Large intestine (tissue), 3 donors: ENCODE data around the gene INO80B. TPM values are rescaled to one million over a fixed set of nuclear protein-coding genes. Genes with fewer than 3 reads are reported as not detected.

Source experiments
- DNase-seq, 2 donors: peaks; one replicate each; pipeline versions ENCODE4 v3.0.0 to v3.0.0-alpha.2; 2013
- H3K27ac ChIP-seq: one replicate; pipeline ENCODE4 v1.5.1; 2013; ENCODE audit warnings: low read length
- H3K27me3 ChIP-seq: 2 replicates; pipeline ENCODE4 v1.6.1; 2013; ENCODE audit warnings: low read length; ENCODE audit not compliant: control insufficient read depth, insufficient read depth
- H3K36me3 ChIP-seq: 2 replicates; pipeline ENCODE4 v1.6.1; 2013; ENCODE audit warnings: low read length; ENCODE audit not compliant: control insufficient read depth, insufficient read depth
- H3K4me1 ChIP-seq: one replicate; pipeline ENCODE4 v1.6.1; 2013; ENCODE audit warnings: low read length; ENCODE audit not compliant: control insufficient read depth, insufficient read depth
- H3K4me3 ChIP-seq: one replicate; pipeline ENCODE4 v1.5.1; 2013; ENCODE audit warnings: low read length
- H3K9me3 ChIP-seq: one replicate; pipeline ENCODE4 v1.6.1; 2013; ENCODE audit warnings: mild to moderate bottlenecking, low read depth, low read length, moderate library complexity; ENCODE audit not compliant: control insufficient read depth
- WGBS: methylation state at CpG from one replicate; pipeline ENCODE4 v1.1.5; 2013; ENCODE audit warnings: low lambda C conversion rate; ENCODE audit not compliant: insufficient coverage; 5-methylcytosine and 5-hydroxymethylcytosine counted together
- polyA plus RNA-seq: library from polyadenylated mRNA; unstranded; fragments of 120-200 nt; gene quantifications from one replicate; pipeline ENCODE4 v1.2.1, GENCODE V29; 2013

Gene INO80B
- polyA plus RNA-seq, 1 donor: 34.7 TPM

GRCh38 chr2:74502147-74502719 is 47.3 kb downstream of the INO80B start:
- Histone ChIP-seq H3K9me3 (peaks cover 9% of the 10 kb centered on the region), H3K4me3 (peak overlapping the region; percentile 74), H3K36me3 (peaks cover 16% of the 10 kb centered on the region), H3K4me1 (peaks cover 40% of the 10 kb centered on the region), H3K27ac (peak overlapping the region; percentile 97), H3K27me3 (peaks cover 53% of the 10 kb centered on the region)
- DNase-seq: peak; percentile 74 to 89
- no CpG with 5 or more reads among the region's 32 CpGs for WGBS

GRCh38 chr2:74502720-74503505 is 48.0 kb downstream of the INO80B start:
- Histone ChIP-seq H3K27ac (peak overlapping the region; percentile 97), H3K4me3 (peak overlapping the region; percentile 74), H3K4me1 (peaks cover 35% of the 10 kb centered on the region), H3K27me3 (peaks cover 46% of the 10 kb centered on the region), H3K9me3 (peaks cover 7% of the 10 kb centered on the region), H3K36me3 (peaks cover 16% of the 10 kb centered on the region)
- no CpG with 5 or more reads among the region's 67 CpGs for WGBS
- DNase-seq: peak; percentile 88 to 93

- Histone ChIP-seq H3K9me3 (peaks cover 6% of the 10 kb centered on the region), H3K27ac (peak overlapping the region; percentile 97), H3K4me1 (peaks cover 33% of the 10 kb centered on the region), H3K36me3 (peaks cover 16% of the 10 kb centered on the region), H3K4me3 (peak overlapping the region; percentile 74), H3K27me3 (peaks cover 43% of the 10 kb centered on the region)
- WGBS: no CpG with 5 or more reads among the region's 45 CpGs
- no peak for DNase-seq
These were observed 48.9 kb downstream of the INO80B start for GRCh38 chr2:74503506-74504475.

GRCh38 chr2:74504591-74504990 is 49.7 kb downstream of the INO80B start:
- H3K9me3 ChIP-seq: peaks cover 3% of the 10 kb centered on the region
- peaks cover 41% of the 10 kb centered on the region for H3K27me3 ChIP-seq
- H3K4me3 ChIP-seq: peak overlapping the region; percentile 74
- peaks cover 16% of the 10 kb centered on the region for H3K36me3 ChIP-seq
- peak overlapping the region; percentile 97 for H3K27ac ChIP-seq
- no CpG with 5 or more reads among the region's 3 CpGs for WGBS
- H3K4me1 ChIP-seq: peaks cover 33% of the 10 kb centered on the region
- DNase-seq: no peak

GRCh38 chr2:74505448-74506246 is 50.8 kb downstream of the INO80B start:
- peaks cover 3% of the 10 kb centered on the region for H3K9me3 ChIP-seq
- no peak for DNase-seq
- H3K27me3 ChIP-seq: peaks cover 41% of the 10 kb centered on the region
- WGBS: no CpG with 5 or more reads among the region's 14 CpGs
- peak overlapping the region; percentile 7 for H3K4me3 ChIP-seq
- H3K27ac ChIP-seq: no peak overlapping the region
- H3K4me1 ChIP-seq: peaks cover 33% of the 10 kb centered on the region
- peaks cover 16% of the 10 kb centered on the region for H3K36me3 ChIP-seq

- peaks cover 16% of the 10 kb centered on the region for H3K36me3 ChIP-seq
- H3K4me3 ChIP-seq: peak within 1 kb of the TSS; percentile 79
- peaks cover 3% of the 10 kb centered on the region for H3K9me3 ChIP-seq
- H3K27ac ChIP-seq: peak within 1 kb of the TSS; percentile 91
- peaks cover 47% of the 10 kb centered on the region for H3K27me3 ChIP-seq
- no CpG with 5 or more reads among the region's 56 CpGs for WGBS
- H3K4me1 ChIP-seq: peaks cover 29% of the 10 kb centered on the region
- DNase-seq: peak; percentile 98
These were observed 52.4 kb downstream of the INO80B start, which contains the start of gene PCGF1 for GRCh38 chr2:74507145-74507925. Gene PCGF1, minus strand, starts transcription at chr2:74507695. Its CDS starts 27 bp downstream, at chr2:74507668.

Other genes starting within 250 kb of the INO80B start
- 1.5 TPM for gene SLC4A5, start 111.7 kb upstream of the INO80B start, polyA plus RNA-seq
- 90.7 TPM for gene DCTN1, start 74.8 kb upstream of the INO80B start, polyA plus RNA-seq
- 2.0 TPM for gene C2orf81, start 33.5 kb upstream of the INO80B start, polyA plus RNA-seq
- gene WDR54, start 33.4 kb upstream of the INO80B start, polyA plus RNA-seq: 13.4 TPM
- 105 TPM for gene RTKN, start 13.2 kb upstream of the INO80B start, polyA plus RNA-seq
- 75.4 TPM for gene WBP1, start 3.4 kb downstream of the INO80B start, polyA plus RNA-seq
- gene MOGS, start 10.3 kb downstream of the INO80B start, polyA plus RNA-seq: 65.7 TPM
- 45.3 TPM for gene MRPL53, start 17.6 kb downstream of the INO80B start, polyA plus RNA-seq
- 21.3 TPM for gene CCDC142, start 27.9 kb downstream of the INO80B start, polyA plus RNA-seq
- 51.4 TPM for gene TTC31, start 28.0 kb downstream of the INO80B start, polyA plus RNA-seq
- 47.8 TPM for gene LBX2, start 44.5 kb downstream of the INO80B start, polyA plus RNA-seq
- gene PCGF1, start 52.6 kb downstream of the INO80B start, polyA plus RNA-seq: 25.5 TPM
- gene TLX2, start 59.4 kb downstream of the INO80B start, polyA plus RNA-seq: 5.0 TPM
- 12.9 TPM for gene DQX1, start 71.1 kb downstream of the INO80B start, polyA plus RNA-seq
- gene AUP1, start 74.6 kb downstream of the INO80B start, polyA plus RNA-seq: 145 TPM
- 28.2 TPM for gene HTRA2, start 74.8 kb downstream of the INO80B start, polyA plus RNA-seq
- gene LOXL3, start 98.9 kb downstream of the INO80B start, polyA plus RNA-seq: 3.6 TPM
- gene DOK1, start 99.6 kb downstream of the INO80B start, polyA plus RNA-seq: 6.4 TPM
- gene M1AP, start 193.2 kb downstream of the INO80B start, polyA plus RNA-seq: 0.12 TPM
- 2.9 TPM for gene SEMA4F, start 199.2 kb downstream of the INO80B start, polyA plus RNA-seq